Loucy (cell line): ENCODE measurements around the gene KATNAL1.
"Not testable (repeated sequence)": the region's sequence is repeated elsewhere in the genome, so short reads cannot be mapped to it uniquely, and the experiment has no call there.

Source experiments
- H2AFZ ChIP-seq: fragments of 200-600 bp; sonication (generic); 2 replicates; pipeline ENCODE4 v1.6.0; 2016; ENCODE audit warnings: antibody characterized with exemption, mild to moderate bottlenecking, low read length, moderate library complexity
- H3F3A ChIP-seq: fragments of 200-600 bp; 2 replicates; pipeline ENCODE4 v1.6.0; 2016; ENCODE audit warnings: antibody characterized with exemption, low read depth, mild to moderate bottlenecking
- H3K27me3 ChIP-seq: fragments of 200-600 bp; sonication (generic); 2 replicates; pipeline ENCODE4 v1.6.1; 2014; ENCODE audit warnings: low read length, mild to moderate bottlenecking; ENCODE audit not compliant: insufficient read depth, poor library complexity, severe bottlenecking
- H3K36me3 ChIP-seq: fragments of 200-600 bp; sonication (generic); 2 replicates; pipeline ENCODE4 v1.6.1; 2016; ENCODE audit warnings: low read length; ENCODE audit not compliant: insufficient read depth
- H3K4me1 ChIP-seq: fragments of 200-600 bp; sonication (generic); 2 replicates; pipeline ENCODE4 v1.5.1; 2014; ENCODE audit warnings: low read length, mild to moderate bottlenecking; ENCODE audit not compliant: insufficient read depth, poor library complexity, severe bottlenecking
- H3K4me2 ChIP-seq: fragments of 200-600 bp; sonication (generic); 2 replicates; pipeline ENCODE4 v1.6.0; 2014; ENCODE audit warnings: antibody characterized with exemption, low read length, low read depth, mild to moderate bottlenecking; ENCODE audit not compliant: poor library complexity, severe bottlenecking
- H3K4me3 ChIP-seq: fragments of 200-600 bp; sonication (generic); 2 replicates; pipeline ENCODE4 v1.5.1; 2014; ENCODE audit warnings: low read length, mild to moderate bottlenecking, mixed read lengths; ENCODE audit not compliant: poor library complexity, severe bottlenecking
- H3K79me2 ChIP-seq: fragments of 200-600 bp; sonication (generic); 2 replicates; pipeline ENCODE4 v1.6.1; 2014; ENCODE audit warnings: low read length; ENCODE audit not compliant: insufficient read depth
- H3K9ac ChIP-seq: fragments of 200-600 bp; sonication (generic); 2 replicates; pipeline ENCODE4 v1.6.0; 2014; ENCODE audit warnings: mild to moderate bottlenecking, low read depth, low read length, moderate library complexity; ENCODE audit not compliant: poor library complexity, severe bottlenecking
- H3K9me2 ChIP-seq: fragments of 200-600 bp; sonication (generic); replicated peaks from 2 replicates; pipeline ENCODE4 v1.6.1; 2016; ENCODE audit warnings: low read depth, low read length, mixed read lengths
- H3K9me3 ChIP-seq: fragments of 200-600 bp; sonication (generic); 2 replicates; pipeline ENCODE4 v1.6.1; 2014; ENCODE audit warnings: mild to moderate bottlenecking, antibody characterized with exemption, low read length, low read depth; ENCODE audit not compliant: insufficient read depth
- H4K20me1 ChIP-seq: fragments of 200-600 bp; sonication (generic); 2 replicates; pipeline ENCODE4 v1.6.0; 2014; ENCODE audit warnings: antibody characterized with exemption, low read length, mild to moderate bottlenecking; ENCODE audit not compliant: insufficient read depth, poor library complexity, severe bottlenecking
- CTCF ChIP-seq: fragments of 200-600 bp; sonication (generic); conservative IDR thresholded peaks from 2 replicates; pipeline ENCODE4 v1.5.1; 2014; ENCODE audit warnings: mild to moderate bottlenecking, antibody characterized with exemption, low read length
- EZH2phosphoT487 ChIP-seq: fragments of 200-600 bp; IDR thresholded peaks from 2 replicates; pipeline ENCODE4 v1.6.1; 2018; ENCODE audit warnings: antibody characterized with exemption, mild to moderate bottlenecking, moderate library complexity, borderline replicate concordance

The KATNAL1 gene

DNA sequence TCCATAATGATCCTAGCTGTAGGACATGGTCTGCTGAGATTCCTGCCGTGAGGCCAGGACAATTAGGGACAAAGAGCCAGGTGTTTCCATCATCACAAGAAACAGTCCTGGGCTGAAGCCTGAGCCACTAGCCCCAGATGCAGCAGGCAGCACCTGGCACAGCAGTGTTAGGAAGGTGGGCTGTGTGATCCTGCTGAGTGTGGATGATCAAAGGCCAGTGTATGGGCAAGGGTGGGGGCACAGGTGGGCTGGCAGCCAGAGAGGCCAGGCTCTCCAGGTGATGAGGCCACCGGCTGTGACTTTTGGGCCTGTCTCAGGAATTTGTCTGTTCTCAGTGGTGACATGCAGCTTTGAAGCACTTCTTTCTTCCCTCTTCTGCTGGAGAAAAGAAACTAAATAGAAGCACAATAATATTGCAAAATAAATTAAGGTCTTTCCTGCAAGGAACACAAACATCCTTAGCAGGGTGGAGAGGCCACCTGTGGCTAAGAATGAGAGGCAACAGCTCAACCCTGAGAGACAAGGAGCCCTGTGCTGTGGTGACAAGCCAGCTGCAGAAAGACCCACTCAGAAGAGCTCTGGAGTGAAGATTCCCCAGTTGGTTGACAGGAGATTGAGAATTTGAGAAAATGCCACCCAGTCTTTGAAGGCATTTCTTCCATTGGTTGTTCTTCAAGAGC, 127.6 kb downstream of the KATNAL1 start:
- Histone ChIP-seq H3K36me3 (no peaks in the 10 kb centered on the region), H2AFZ (no peak overlapping the region), H3K4me1 (no peaks in the 10 kb centered on the region), H3K4me2 (no peak overlapping the region), H3K27me3 (no peaks in the 10 kb centered on the region), H3F3A (no peaks in the 10 kb centered on the region), H3K4me3 (no peak overlapping the region), H4K20me1 (no peaks in the 10 kb centered on the region), H3K9ac (no peak overlapping the region), H3K9me3 (no peaks in the 10 kb centered on the region; the same call in 1 of the 2 replicates), H3K9me2 (no peaks in the 10 kb centered on the region), H3K79me2 (no peaks in the 10 kb centered on the region)
- TF ChIP-seq CTCF: no peak
- TF ChIP-seq EZH2phosphoT487: no peak

- H3K4me2 ChIP-seq: no peak overlapping the region
- H3K36me3 ChIP-seq: no peaks in the 10 kb centered on the region
- no peak overlapping the region for H3K4me3 ChIP-seq
- no peaks in the 10 kb centered on the region for H3K79me2 ChIP-seq
- no peaks in the 10 kb centered on the region for H3K9me3 ChIP-seq
- no peak overlapping the region for H2AFZ ChIP-seq
- no peaks in the 10 kb centered on the region for H4K20me1 ChIP-seq
- H3K27me3 ChIP-seq: no peaks in the 10 kb centered on the region
- H3K4me1 ChIP-seq: no peaks in the 10 kb centered on the region
- no peak overlapping the region for H3K9ac ChIP-seq
- no peaks in the 10 kb centered on the region for H3K9me2 ChIP-seq
- H3F3A ChIP-seq: no peaks in the 10 kb centered on the region
- TF ChIP-seq EZH2phosphoT487: no peak
- no peak for TF ChIP-seq CTCF
These were observed 128.4 kb downstream of the KATNAL1 start for GRCh38 chr13:30178976-30179375.

DNA sequence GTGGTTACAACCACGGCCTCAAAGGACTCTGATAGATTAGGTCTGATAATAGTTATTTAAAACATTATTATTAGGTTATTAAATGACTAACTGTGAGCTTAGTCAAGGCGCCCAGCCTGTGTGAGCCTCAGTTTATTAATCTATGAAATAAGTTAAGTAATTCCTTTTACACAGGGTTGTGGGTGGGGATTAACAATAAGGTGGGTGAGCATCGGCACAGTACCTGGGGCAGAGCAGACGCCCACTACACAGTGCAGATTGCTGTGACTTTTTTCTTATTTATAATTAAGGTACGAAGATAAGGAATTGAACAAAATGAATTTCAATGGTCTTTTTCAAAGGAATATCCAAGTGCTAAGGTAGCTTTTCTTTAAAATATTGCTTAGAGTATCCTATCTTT, 132.2 kb downstream of the KATNAL1 start:
- no peaks in the 10 kb centered on the region for H3K4me1 ChIP-seq
- no peaks in the 10 kb centered on the region for H3K79me2 ChIP-seq
- no peak overlapping the region for H2AFZ ChIP-seq
- no peak overlapping the region for H3K4me3 ChIP-seq
- H3F3A ChIP-seq: no peaks in the 10 kb centered on the region
- no peaks in the 10 kb centered on the region for H3K9me3 ChIP-seq
- H3K27me3 ChIP-seq: no peaks in the 10 kb centered on the region
- TF ChIP-seq EZH2phosphoT487: no peak
- TF ChIP-seq CTCF: no peak
- no peaks in the 10 kb centered on the region for H3K9me2 ChIP-seq
- no peak overlapping the region for H3K4me2 ChIP-seq
- H3K36me3 ChIP-seq: no peaks in the 10 kb centered on the region
- H4K20me1 ChIP-seq: no peaks in the 10 kb centered on the region
- H3K9ac ChIP-seq: no peak overlapping the region

DNA sequence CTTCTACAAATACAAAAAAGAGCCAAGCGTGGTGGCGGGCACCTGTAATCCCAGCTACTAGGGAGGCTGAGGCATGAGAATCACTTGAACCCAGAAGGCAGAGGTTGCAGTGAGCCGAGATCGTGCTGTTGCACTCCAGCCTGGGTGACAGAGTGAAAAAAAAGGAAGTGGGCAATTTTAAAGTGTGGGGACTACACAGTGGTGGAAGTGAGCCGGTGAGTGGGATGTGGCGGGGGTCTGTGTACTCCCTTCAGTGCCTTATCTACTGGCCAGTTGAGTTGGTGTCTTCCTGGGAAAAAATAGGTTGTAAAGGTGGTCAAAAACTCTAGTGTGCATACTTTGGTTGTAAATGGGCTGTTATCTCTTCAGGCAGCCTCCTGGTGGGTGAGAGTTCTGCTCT, 133.1 kb downstream of the KATNAL1 start:
- H2AFZ ChIP-seq, H3K4me1 ChIP-seq, H3K4me3 ChIP-seq, H3K36me3 ChIP-seq, H4K20me1 ChIP-seq, H3K9ac ChIP-seq, H3K9me2 ChIP-seq, H3K27me3 ChIP-seq, H3K9me3 ChIP-seq, H3K79me2 ChIP-seq, H3F3A ChIP-seq, H3K4me2 ChIP-seq: not testable (repeated sequence)
